Measurements from ENCODE around the gene ELF1.

ELF1 gene

GRCh38 chr13:40982772-40983171 is 36.3 kb downstream of the ELF1 start:
- TF ChIP-seq CTCF (IDR thresholded peaks at IDR 0.05) = no peak

GRCh38 chr13:40981949-40982348 is 37.2 kb downstream of the ELF1 start:
- no peak for TF ChIP-seq CTCF (IDR thresholded peaks at IDR 0.05)

GRCh38 chr13:40981361-40981760 is 37.8 kb downstream of the ELF1 start:
- no peak for TF ChIP-seq CTCF (IDR thresholded peaks at IDR 0.05)

GRCh38 chr13:40980461-40980860 is 38.7 kb downstream of the ELF1 start:
- TF ChIP-seq CTCF (IDR thresholded peaks at IDR 0.05) = no peak

- no peak for TF ChIP-seq CTCF (IDR thresholded peaks at IDR 0.05)
These were observed 39.9 kb downstream of the ELF1 start for GRCh38 chr13:40979232-40979631.

GRCh38 chr13:40975441-40975840 is 43.7 kb downstream of the ELF1 start:
- TF ChIP-seq CTCF (IDR thresholded peaks at IDR 0.05) = no peak

GRCh38 chr13:40974460-40975407 is 44.4 kb downstream of the ELF1 start:
- peak; percentile 28; the same call in 1 of the 2 replicates for TF ChIP-seq CTCF (IDR thresholded peaks at IDR 0.05)
